ENCODE measurements around the gene HSD17B12. TPM values are rescaled to one million over a fixed set of nuclear protein-coding genes. Genes with fewer than 3 reads are reported as not detected.

The HSD17B12 gene
- total RNA-seq, result 83.6 TPM
- long read RNA-seq, transcript HSD17B12-201 (11 exons, 2,571 nt), result major isoform, 127 of 145 reads
- long read RNA-seq, partial matches to known transcripts, result 1 of 145 reads
- long read RNA-seq, other reads (novel, unspliced or antisense), result 16 of 145 reads

GRCh38 chr11:43680521-43681400, at the start of gene HSD17B12:
HSD17B12 (plus strand) TSS chr11:43680738; CDS start chr11:43680828, 90 bp downstream.
- TF ChIP-seq, protein P1, sequence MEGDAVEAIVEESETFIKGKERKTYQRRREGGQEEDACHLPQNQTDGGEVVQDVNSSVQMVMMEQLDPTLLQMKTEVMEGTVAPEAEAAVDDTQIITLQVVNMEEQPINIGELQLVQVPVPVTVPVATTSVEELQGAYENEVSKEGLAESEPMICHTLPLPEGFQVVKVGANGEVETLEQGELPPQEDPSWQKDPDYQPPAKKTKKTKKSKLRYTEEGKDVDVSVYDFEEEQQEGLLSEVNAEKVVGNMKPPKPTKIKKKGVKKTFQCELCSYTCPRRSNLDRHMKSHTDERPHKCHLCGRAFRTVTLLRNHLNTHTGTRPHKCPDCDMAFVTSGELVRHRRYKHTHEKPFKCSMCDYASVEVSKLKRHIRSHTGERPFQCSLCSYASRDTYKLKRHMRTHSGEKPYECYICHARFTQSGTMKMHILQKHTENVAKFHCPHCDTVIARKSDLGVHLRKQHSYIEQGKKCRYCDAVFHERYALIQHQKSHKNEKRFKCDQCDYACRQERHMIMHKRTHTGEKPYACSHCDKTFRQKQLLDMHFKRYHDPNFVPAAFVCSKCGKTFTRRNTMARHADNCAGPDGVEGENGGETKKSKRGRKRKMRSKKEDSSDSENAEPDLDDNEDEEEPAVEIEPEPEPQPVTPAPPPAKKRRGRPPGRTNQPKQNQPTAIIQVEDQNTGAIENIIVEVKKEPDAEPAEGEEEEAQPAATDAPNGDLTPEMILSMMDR (IDR thresholded peaks at IDR 0.05; ENCODE audit: borderline replicate concordance), result no peak
- H3K27ac ChIP-seq (replicated peaks), result peak within 1 kb of the TSS; percentile 96
- H3K4me1 ChIP-seq, result peaks cover 60% of the 10 kb centered on the region
- H3K27me3 ChIP-seq (ENCODE audit: low read depth), result no peaks in the 10 kb centered on the region
- peak within 1 kb of the TSS; percentile 94 for H3K4me3 ChIP-seq
- DNase-seq, result peak; percentile 99
- H3K9me3 ChIP-seq (replicated peaks), result peaks cover 4% of the 10 kb centered on the region
- intact Hi-C loops (cut with micrococcal nuclease), result no loop called here
- peaks cover 10% of the 10 kb centered on the region for H3K36me3 ChIP-seq

GRCh38 chr11:43631732-43632131, 48.8 kb upstream of the HSD17B12 start:
- Histone ChIP-seq H3K27me3 (ENCODE audit: low read depth) (peaks cover 87% of the 10 kb centered on the region), H3K36me3 (no peaks in the 10 kb centered on the region)

DNA sequence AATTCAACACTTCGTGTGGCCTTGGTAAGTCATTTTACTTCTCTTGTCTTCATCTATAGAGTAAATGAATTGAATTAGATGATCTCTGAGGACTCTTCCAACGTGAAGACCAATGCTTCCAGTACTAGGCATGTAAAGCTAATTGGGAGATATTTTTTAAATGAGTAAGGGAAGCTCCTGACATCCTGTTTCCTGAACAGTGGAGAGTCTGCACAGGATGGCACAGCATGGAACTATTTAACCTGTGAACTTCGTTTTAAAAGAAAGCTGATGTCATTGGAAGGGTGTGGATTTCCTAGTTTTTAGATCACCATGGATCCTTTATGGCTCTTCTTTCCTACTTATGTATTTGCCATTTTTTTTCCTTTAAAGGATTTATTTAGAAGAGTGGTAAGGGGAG, 48.4 kb upstream of the HSD17B12 start:
- Histone ChIP-seq H3K9me3 (replicated peaks) (no peaks in the 10 kb centered on the region), H3K4me1 (no peaks in the 10 kb centered on the region), H3K27ac (replicated peaks) (no peak overlapping the region), H3K27me3 (ENCODE audit: low read depth) (peaks cover 87% of the 10 kb centered on the region), H3K36me3 (no peaks in the 10 kb centered on the region), H3K4me3 (no peak overlapping the region)
- no peak for DNase-seq
- intact Hi-C loops (cut with micrococcal nuclease), result no loop called here
- TF ChIP-seq, protein P1 (IDR thresholded peaks at IDR 0.05; ENCODE audit: borderline replicate concordance), result no peak

More at GRCh38 chr11:43631732-43632131, 48.8 kb upstream of the HSD17B12 start:
- no peaks in the 10 kb centered on the region for H3K9me3 ChIP-seq (replicated peaks)
- DNase-seq, result no peak
- no peak overlapping the region for H3K27ac ChIP-seq (replicated peaks)
- intact Hi-C loops (cut with micrococcal nuclease), result no loop called here
- H3K4me3 ChIP-seq, result no peak overlapping the region
- H3K4me1 ChIP-seq, result no peaks in the 10 kb centered on the region
- TF ChIP-seq, protein P1 (IDR thresholded peaks at IDR 0.05; ENCODE audit: borderline replicate concordance), result no peak

- Histone ChIP-seq H3K27ac (replicated peaks) (no peak overlapping the region), H3K4me1 (peaks cover 6% of the 10 kb centered on the region), H3K36me3 (no peaks in the 10 kb centered on the region), H3K4me3 (no peak overlapping the region), H3K9me3 (replicated peaks) (no peaks in the 10 kb centered on the region), H3K27me3 (ENCODE audit: low read depth) (peaks cover 91% of the 10 kb centered on the region)
- intact Hi-C loops (cut with micrococcal nuclease), result no loop called here
- TF ChIP-seq, protein P1 (IDR thresholded peaks at IDR 0.05; ENCODE audit: borderline replicate concordance), result no peak
- no peak for DNase-seq
These were observed 41.8 kb upstream of the HSD17B12 start for GRCh38 chr11:43638717-43639116.

GRCh38 chr11:43639224-43639623, 41.3 kb upstream of the HSD17B12 start:
- intact Hi-C loops (cut with micrococcal nuclease), result no loop called here
- H3K4me1 ChIP-seq, result peaks cover 9% of the 10 kb centered on the region
- DNase-seq, result no peak
- peaks cover 86% of the 10 kb centered on the region for H3K27me3 ChIP-seq (ENCODE audit: low read depth)
- TF ChIP-seq, protein P1 (IDR thresholded peaks at IDR 0.05; ENCODE audit: borderline replicate concordance), result no peak
- no peaks in the 10 kb centered on the region for H3K9me3 ChIP-seq (replicated peaks)
- no peaks in the 10 kb centered on the region for H3K36me3 ChIP-seq
- H3K27ac ChIP-seq (replicated peaks), result no peak overlapping the region
- no peak overlapping the region for H3K4me3 ChIP-seq

Data from left ventricle myocardium inferior (tissue), 1 donor.